HL-60 (cell line): ENCODE data around the gene SDK1.

Experiments
- GABPA ChIP-seq: IDR thresholded peaks from 2 replicates; pipeline ENCODE4 v1.6.1; 2012; ENCODE audit warnings: low read depth
- POLR2AphosphoS5 ChIP-seq: IDR thresholded peaks from 2 replicates; pipeline ENCODE4 v1.6.1; 2012; ENCODE audit warnings: low read depth
- SPI1 ChIP-seq: IDR thresholded peaks from 2 replicates; pipeline ENCODE4 v1.6.1; 2012; ENCODE audit warnings: low read depth, mild to moderate bottlenecking, borderline replicate concordance
- TF ChIP-seq, protein P1 (sequence below): IDR thresholded peaks from 2 replicates; pipeline ENCODE4 v1.6.1; 2012; ENCODE audit warnings: low read depth; ENCODE audit not compliant: insufficient replicate concordance
- TF ChIP-seq, protein P2 (sequence below): IDR thresholded peaks from one replicate; pipeline ENCODE4 v1.5.1; 2011; ENCODE audit warnings: low read length, control low read depth, inconsistent platforms; ENCODE audit not compliant: insufficient read depth

DNA sequence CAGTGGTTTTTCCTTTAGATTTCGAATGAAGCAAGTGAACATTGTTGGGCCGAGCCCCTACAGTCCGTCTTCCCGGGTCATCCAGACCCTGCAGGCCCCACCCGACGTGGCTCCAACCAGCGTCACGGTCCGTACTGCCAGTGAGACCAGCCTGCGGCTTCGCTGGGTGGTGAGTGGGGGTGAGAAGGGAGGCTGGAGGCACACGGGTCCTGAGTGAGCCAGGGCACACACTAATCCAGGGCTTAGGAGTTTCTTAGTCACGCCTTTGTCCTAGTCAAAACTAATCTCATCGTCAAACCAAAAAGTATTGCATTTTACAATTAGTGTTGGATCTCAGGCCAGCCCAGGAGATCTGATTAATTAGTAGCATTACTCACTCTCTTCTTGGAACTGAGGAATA is 812.2 kb downstream of the SDK1 start:
- TF ChIP-seq, protein P1, sequence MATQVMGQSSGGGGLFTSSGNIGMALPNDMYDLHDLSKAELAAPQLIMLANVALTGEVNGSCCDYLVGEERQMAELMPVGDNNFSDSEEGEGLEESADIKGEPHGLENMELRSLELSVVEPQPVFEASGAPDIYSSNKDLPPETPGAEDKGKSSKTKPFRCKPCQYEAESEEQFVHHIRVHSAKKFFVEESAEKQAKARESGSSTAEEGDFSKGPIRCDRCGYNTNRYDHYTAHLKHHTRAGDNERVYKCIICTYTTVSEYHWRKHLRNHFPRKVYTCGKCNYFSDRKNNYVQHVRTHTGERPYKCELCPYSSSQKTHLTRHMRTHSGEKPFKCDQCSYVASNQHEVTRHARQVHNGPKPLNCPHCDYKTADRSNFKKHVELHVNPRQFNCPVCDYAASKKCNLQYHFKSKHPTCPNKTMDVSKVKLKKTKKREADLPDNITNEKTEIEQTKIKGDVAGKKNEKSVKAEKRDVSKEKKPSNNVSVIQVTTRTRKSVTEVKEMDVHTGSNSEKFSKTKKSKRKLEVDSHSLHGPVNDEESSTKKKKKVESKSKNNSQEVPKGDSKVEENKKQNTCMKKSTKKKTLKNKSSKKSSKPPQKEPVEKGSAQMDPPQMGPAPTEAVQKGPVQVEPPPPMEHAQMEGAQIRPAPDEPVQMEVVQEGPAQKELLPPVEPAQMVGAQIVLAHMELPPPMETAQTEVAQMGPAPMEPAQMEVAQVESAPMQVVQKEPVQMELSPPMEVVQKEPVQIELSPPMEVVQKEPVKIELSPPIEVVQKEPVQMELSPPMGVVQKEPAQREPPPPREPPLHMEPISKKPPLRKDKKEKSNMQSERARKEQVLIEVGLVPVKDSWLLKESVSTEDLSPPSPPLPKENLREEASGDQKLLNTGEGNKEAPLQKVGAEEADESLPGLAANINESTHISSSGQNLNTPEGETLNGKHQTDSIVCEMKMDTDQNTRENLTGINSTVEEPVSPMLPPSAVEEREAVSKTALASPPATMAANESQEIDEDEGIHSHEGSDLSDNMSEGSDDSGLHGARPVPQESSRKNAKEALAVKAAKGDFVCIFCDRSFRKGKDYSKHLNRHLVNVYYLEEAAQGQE = no peak
- TF ChIP-seq POLR2AphosphoS5 (no peak), GABPA (no peak), SPI1 (no peak)
- TF ChIP-seq, protein P2, sequence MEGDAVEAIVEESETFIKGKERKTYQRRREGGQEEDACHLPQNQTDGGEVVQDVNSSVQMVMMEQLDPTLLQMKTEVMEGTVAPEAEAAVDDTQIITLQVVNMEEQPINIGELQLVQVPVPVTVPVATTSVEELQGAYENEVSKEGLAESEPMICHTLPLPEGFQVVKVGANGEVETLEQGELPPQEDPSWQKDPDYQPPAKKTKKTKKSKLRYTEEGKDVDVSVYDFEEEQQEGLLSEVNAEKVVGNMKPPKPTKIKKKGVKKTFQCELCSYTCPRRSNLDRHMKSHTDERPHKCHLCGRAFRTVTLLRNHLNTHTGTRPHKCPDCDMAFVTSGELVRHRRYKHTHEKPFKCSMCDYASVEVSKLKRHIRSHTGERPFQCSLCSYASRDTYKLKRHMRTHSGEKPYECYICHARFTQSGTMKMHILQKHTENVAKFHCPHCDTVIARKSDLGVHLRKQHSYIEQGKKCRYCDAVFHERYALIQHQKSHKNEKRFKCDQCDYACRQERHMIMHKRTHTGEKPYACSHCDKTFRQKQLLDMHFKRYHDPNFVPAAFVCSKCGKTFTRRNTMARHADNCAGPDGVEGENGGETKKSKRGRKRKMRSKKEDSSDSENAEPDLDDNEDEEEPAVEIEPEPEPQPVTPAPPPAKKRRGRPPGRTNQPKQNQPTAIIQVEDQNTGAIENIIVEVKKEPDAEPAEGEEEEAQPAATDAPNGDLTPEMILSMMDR = no peak
